Stimulated activated naive CD8-positive, alpha-beta T cell treated with anti-CD3 and anti-CD28 coated beads, Interleukin-15, Interleukin-2, amounts not matched to agents 100 U/mL and 50 U/mL, for 24 hours (primary cell): ENCODE results near the gene TMCO4.

Experiments used
- ATAC-seq: fragments of 150-1000 bp; cut with Tn5 transposase; one replicate; pipeline ENCODE4 v1.10.0; 2021
- DNase-seq: peaks from one replicate; pipeline ENCODE4 v3.0.0; 2021

Gene TMCO4

GRCh38 chr1:19685994-19686393 lies 113.7 kb downstream of the TMCO4 start:
- no peak for ATAC-seq
- DNase-seq = no peak

- no peak for ATAC-seq
- no peak for DNase-seq
Measured at GRCh38 chr1:19684677-19685076, 115.0 kb downstream of the TMCO4 start.

GRCh38 chr1:19683351-19683750 lies 116.4 kb downstream of the TMCO4 start:
- DNase-seq (no peak), ATAC-seq (no peak)

- no peak for DNase-seq
Measured at GRCh38 chr1:19682901-19683300, 116.8 kb downstream of the TMCO4 start.

GRCh38 chr1:19682257-19682656 lies 117.5 kb downstream of the TMCO4 start:
- no peak for ATAC-seq
- DNase-seq = no peak

More at GRCh38 chr1:19682901-19683300, 116.8 kb downstream of the TMCO4 start:
- no peak for ATAC-seq

GRCh38 chr1:19680644-19681043 lies 119.1 kb downstream of the TMCO4 start:
- ATAC-seq = no peak
- DNase-seq = no peak

GRCh38 chr1:19679691-19680090 lies 120.0 kb downstream of the TMCO4 start:
- no peak for DNase-seq
- ATAC-seq = no peak

- ATAC-seq (no peak), DNase-seq (no peak)
Measured at GRCh38 chr1:19678931-19679453, 120.7 kb downstream of the TMCO4 start.

- ATAC-seq = peak; percentile 36
- DNase-seq = no peak
Measured at GRCh38 chr1:19678493-19678892, 121.2 kb downstream of the TMCO4 start.

GRCh38 chr1:19676438-19676922 lies 123.2 kb downstream of the TMCO4 start:
- ATAC-seq = no peak
- peak; percentile 27 for DNase-seq

- no peak for DNase-seq
- no peak for ATAC-seq
Measured at GRCh38 chr1:19675797-19676196, 123.9 kb downstream of the TMCO4 start.

- no peak for ATAC-seq
- DNase-seq = no peak
Measured at GRCh38 chr1:19672237-19672636, 127.5 kb downstream of the TMCO4 start.

- ATAC-seq = no peak
- DNase-seq = no peak
Measured at GRCh38 chr1:19670787-19671186, 128.9 kb downstream of the TMCO4 start.

- ATAC-seq (no peak), DNase-seq (no peak)
Measured at GRCh38 chr1:19668888-19669287, 130.8 kb downstream of the TMCO4 start.

GRCh38 chr1:19665496-19666465 lies 133.9 kb downstream of the TMCO4 start:
- ATAC-seq (no peak), DNase-seq (no peak)

GRCh38 chr1:19665186-19665495 lies 134.6 kb downstream of the TMCO4 start:
- ATAC-seq (no peak), DNase-seq (no peak)

- peak; percentile 34 for DNase-seq
- peak; percentile 29 for ATAC-seq
Measured at GRCh38 chr1:19664453-19665185, 135.1 kb downstream of the TMCO4 start, which contains the start of gene HTR6. Gene HTR6, plus strand, starts transcription at chr1:19664875. Its CDS starts 879 bp downstream, at chr1:19665754.

GRCh38 chr1:19662313-19662712 lies 137.4 kb downstream of the TMCO4 start:
- no peak for DNase-seq
- no peak for ATAC-seq

- no peak for ATAC-seq
- peak; percentile 48 for DNase-seq
Measured at GRCh38 chr1:19661721-19662228, 137.9 kb downstream of the TMCO4 start.

- ATAC-seq = no peak
- no peak for DNase-seq
Measured at GRCh38 chr1:19658186-19658585, 141.5 kb downstream of the TMCO4 start.

- DNase-seq (no peak), ATAC-seq (no peak)
Measured at GRCh38 chr1:19657511-19657910, 142.2 kb downstream of the TMCO4 start.

GRCh38 chr1:19656780-19657466 lies 142.8 kb downstream of the TMCO4 start:
- ATAC-seq (no peak), DNase-seq (no peak)
